ENCODE results near the gene FER.
"Not testable (repeated sequence)": the region's sequence is repeated elsewhere in the genome, so short reads cannot be mapped to it uniquely, and the experiment has no call there.

The FER gene

GRCh38 chr5:109052216-109052615 lies 304.5 kb downstream of the FER start:
- not testable (repeated sequence) for DNase-seq

GRCh38 chr5:109053995-109054417 lies 306.3 kb downstream of the FER start:
- DNase-seq, result no peak

DNA sequence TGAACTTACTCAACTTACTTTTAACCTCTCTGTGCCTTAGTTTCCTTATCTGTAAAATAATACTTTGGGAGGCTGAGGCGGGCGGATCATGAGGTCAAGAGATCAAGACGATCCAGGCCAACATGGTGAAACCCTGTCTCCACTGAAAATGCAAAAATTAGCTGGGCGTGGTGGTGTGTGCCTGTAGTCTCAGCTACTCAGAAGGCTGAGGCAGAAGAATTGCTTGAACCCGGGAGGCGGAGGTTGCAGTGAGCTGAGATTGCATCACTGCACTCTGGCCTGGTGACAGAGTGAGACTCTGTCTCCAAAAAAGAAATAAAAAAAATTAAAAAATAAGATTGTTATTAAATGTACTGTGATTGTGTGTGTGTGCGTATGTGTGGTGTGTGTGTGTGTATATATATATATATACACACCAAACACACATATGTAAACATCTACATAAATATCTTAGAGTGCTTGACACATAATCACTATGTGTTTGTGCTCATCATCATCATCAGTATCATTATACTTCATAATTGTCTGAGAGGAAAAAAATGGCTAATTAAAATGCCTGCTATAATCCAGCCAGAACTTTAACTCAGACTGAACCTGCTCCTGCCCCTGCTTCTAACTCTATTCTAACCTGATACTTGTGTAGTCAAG lies 312.8 kb downstream of the FER start:
- no peak for DNase-seq

DNA sequence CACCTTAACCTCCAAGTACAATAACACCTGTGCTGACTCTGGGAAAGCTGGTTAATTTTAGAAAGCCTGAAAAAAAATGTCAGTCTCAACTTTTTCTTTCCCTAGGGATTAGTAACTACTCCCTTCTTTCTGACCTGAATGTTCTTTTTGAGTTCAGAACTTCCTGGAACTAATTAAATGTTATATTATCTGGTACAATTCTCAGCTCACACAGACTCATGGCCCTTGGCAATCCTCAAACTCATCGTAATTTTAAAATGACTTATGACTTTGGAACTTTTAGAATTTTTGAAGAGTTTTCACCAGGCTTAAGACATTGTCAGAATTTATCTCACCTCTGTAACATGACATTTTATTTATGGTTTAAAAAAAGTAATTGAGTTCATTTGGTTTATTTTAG lies 315.0 kb downstream of the FER start:
- DNase-seq, result no peak

DNA sequence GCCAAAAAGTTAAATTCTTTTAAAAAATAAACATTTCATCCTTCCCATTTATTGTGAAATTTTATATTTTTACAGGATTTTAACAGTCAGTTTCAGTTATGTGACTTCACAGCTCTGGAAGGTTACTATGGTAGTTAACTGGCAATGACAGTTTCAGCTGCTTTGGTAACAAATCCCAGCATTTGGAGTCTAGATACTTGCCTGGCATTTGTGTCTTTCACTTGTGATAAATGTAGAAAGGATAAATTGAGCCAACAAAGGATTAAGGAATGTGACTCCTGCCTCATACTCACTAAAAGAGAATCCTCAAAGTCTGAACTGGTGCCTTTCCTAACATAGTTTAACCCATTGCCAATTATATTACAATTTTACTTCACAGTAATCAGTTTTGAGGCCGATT lies 315.5 kb downstream of the FER start:
- DNase-seq, result no peak

GRCh38 chr5:109076741-109077140 lies 329.0 kb downstream of the FER start:
- no peak for DNase-seq

GRCh38 chr5:109078448-109078847 lies 330.8 kb downstream of the FER start:
- DNase-seq, result no peak

- no peak for DNase-seq
Observed at GRCh38 chr5:109080481-109080880, 332.8 kb downstream of the FER start.

DNA sequence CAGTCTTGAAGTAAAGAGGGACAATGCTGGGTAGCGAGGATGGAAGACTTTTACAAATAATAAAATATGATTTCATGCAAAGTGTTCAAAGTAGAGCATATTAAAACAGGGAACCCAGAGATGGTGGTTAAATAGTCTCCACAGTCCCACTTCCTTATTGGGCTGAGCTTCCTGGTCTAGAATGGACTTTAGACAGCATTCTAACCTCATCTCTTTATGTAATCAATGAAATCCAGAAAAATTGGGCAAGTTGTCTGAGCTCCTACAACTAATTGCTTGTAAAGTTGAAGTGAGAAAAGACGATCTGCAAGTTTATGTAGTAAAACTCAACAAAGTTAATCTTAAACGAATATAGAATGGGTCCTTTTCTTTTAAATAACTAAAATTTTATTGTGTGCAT lies 333.2 kb downstream of the FER start:
- DNase-seq, result no peak

DNA sequence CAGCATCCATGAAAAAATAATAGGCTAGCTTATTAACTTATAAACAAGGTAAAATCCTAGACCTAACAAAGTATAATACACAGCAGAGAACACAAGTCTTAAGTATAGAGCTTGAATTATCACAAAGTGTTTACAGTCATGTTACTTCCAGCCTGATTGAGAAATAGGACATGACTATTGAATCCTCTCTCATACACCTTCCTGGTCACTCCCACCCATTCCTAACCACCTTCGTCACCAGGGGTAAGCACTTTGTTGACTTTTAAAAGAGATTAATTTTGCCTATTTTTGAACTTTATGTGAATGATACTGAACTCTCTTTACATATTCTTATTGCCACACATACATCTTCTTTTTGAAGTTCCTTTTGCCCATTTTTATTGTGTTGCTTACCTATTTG lies 336.2 kb downstream of the FER start:
- no peak for DNase-seq

DNA sequence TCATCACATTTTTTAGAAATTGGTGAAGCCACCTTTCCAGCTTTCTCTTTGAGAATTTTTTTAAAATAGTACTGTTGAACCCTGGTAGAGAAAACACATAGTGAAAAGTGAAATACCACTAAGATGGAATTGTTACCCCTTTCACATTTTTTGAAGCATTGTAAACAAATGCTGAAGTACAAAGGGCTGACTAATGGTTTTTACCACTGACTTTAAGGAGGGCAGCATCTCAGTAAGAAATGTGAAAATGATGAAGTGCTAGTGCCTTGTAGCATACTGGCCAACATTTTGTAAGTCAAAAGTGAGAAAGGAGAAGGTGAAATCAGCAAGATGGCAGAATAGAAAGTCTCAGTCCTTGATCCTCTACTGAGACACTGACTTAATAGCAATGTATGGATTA lies 341.5 kb downstream of the FER start:
- no peak for DNase-seq

DNA sequence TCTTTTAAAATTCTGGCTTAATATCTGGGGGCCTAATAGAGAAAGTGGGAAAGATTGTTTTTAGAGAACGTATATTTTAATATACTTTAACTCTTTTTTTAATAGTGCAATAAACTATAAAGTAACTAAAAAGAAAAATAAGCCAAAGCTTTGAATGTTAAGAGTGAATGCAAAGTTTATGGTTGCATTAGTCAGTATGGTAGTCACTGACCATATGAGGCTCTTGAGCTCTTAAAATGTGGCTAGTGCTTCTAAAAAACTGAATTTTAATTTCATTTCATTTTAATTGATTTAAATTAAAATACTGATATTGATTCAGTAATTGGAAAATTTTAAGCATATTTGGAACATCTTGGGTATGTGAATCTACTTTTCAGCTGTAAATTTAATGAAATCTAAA lies 351.4 kb downstream of the FER start:
- no peak for DNase-seq

DNA sequence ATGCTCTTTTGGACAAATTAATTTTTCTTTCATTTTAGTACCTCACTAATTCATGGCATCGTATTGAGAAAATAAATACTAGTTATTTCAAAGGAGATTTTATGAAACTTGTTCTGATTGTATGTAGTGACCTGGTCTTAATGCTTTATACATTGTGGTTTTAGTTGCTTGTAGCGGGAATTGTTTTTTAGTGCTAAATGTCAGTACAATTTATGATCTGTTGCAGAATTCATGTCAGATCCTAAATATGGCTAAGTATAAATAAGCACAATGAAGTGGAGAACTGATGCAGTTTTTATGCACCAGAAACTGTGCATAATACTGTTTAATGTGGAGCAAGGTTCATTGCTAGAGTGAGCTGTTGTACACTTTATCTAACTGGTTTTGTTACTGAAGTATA lies 353.3 kb downstream of the FER start:
- no peak for DNase-seq

- no peak for DNase-seq
Observed at GRCh38 chr5:109102096-109102690, 354.5 kb downstream of the FER start.

DNA sequence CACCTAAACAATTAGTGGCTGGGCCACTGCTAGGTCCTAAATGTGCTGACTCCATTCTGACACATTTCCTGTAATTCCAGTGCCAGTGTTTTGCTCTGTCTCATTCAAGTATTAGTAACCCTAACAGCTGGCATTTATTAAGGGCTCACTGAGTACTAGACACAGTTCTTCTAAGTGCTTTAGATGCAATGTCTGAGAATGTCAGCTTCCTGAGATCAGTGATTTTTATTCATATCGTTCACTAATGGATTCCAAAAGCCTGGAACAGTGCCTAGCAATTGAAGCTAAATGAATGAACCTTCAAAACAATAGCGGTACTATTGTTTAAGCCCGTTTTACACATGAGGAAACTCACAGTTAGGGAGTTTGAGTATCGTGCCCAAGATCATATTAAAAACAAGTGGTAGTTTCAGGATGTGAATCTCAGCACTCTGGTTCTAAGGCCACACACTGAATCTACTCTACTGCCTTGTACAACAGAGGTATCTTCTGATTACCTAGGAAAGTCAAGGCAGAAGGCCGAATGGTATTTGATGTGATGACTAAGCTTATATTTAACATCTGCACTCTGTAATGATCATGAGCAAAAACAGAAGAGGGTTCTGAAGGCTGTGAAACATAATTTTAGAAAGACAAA lies 358.1 kb downstream of the FER start:
- DNase-seq, result peak; percentile 23

DNA sequence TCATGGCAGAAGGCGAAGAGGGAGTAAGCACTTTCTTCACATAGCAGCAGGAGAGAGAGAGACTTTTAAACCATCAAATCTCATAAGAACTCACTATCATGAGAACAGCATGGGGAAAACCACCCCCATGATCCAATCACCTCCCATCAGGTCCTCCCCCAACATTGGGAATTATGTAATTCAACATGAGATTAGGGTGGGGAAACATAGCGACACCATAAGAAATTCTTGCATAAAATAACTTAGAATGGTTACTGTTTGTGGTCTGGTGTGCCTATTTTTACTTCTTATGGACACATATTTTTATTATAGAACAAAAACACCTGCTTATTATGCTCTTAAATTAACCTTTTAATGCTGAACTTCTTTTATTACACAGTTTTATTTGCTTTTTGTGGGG lies 364.0 kb downstream of the FER start:
- DNase-seq, result no peak

GRCh38 chr5:109113608-109114007 lies 365.9 kb downstream of the FER start:
- no peak for DNase-seq

- no peak for DNase-seq
Observed at GRCh38 chr5:109121225-109121624, 373.5 kb downstream of the FER start.

DNA sequence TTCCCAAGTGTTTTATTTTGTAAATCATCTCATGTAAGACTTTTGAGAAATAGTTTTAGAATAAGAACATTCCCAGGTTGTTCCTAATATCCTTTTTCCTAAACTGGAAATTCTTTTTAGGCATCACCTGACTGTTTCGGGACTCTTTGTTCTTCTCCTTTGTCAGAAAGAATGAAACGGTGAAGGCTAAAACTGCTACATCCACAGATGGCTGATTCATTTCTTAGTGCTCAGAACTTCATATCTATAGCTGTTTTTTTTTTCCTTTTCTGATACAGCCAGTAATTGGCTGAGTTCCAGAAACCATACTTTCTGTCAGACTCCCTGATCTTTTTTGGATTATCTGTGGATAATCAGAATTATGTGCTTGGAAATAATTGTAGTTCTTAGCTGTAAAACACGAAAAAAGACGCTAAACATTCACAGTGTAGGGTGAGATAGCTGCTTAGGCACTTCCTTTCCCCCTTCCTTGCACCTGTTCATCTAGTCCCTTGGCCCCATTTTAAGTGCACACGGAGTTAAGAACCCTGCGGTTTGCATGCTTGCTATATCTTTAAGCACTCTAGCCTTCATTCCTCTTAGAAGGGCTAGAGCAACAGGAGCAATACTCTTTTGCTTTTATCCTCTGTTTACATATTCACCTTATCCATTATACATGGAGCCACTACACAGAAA lies 378.2 kb downstream of the FER start:
- DNase-seq, result no peak

GRCh38 chr5:109126481-109126880 lies 378.8 kb downstream of the FER start:
- no peak for DNase-seq

GRCh38 chr5:109136906-109137305 lies 389.2 kb downstream of the FER start:
- no peak for DNase-seq

- DNase-seq, result peak; percentile 23
Observed at GRCh38 chr5:109141222-109142200, 393.8 kb downstream of the FER start.

GRCh38 chr5:109143031-109143430 lies 395.3 kb downstream of the FER start:
- DNase-seq, result no peak

All from NCI-H69 (cell line).